ENCODE data around the gene IFT81. TPM values are rescaled to one million over a fixed set of nuclear protein-coding genes. Genes with fewer than 3 reads are reported as not detected.

Gene IFT81
- total and polyA plus RNA-seq, 2 donors, result 7.3 to 8.0 TPM

GRCh38 chr12:110090266-110091135 lies 33.7 kb upstream of the IFT81 start:
- no peak for DNase-seq (ENCODE audit: low read depth in 6 of 9, low spot score in 9 of 9)
- whole genome bisulfite sequencing, result 94% methylated on average over 8 of the region's 8 CpGs

GRCh38 chr12:110091136-110091711 lies 32.9 kb upstream of the IFT81 start:
- WGBS, result 78% methylated on average over 3 of the region's 3 CpGs
- no peak for DNase-seq (ENCODE audit: low read depth in 6 of 9, low spot score in 9 of 9)

More at GRCh38 chr12:110090266-110091135, 33.7 kb upstream of the IFT81 start:
- Histone ChIP-seq H3K4me1 (ENCODE audit: control insufficient read depth in 2 of 2, insufficient read depth in 2 of 2, low read length in 2 of 2) (no peaks in the 10 kb centered on the region), H3K36me3 (ENCODE audit: control insufficient read depth in 2 of 2, insufficient read depth in 2 of 2, low read length in 1 of 2) (no peaks in the 10 kb centered on the region), H3K27me3 (ENCODE audit: control insufficient read depth in 2 of 2, insufficient read depth in 1 of 2, low read length in 1 of 2) (no peaks in the 10 kb centered on the region), H3K27ac (ENCODE audit: low read depth in 1 of 2, low read length in 1 of 2) (no peak overlapping the region), H3K9me3 (ENCODE audit: control insufficient read depth in 2 of 2, insufficient read depth in 1 of 2, low read length in 1 of 2) (no peaks in the 10 kb centered on the region), H3K4me3 (ENCODE audit: low read length in 2 of 2) (no peak overlapping the region)

GRCh38 chr12:110093631-110094311 lies 30.4 kb upstream of the IFT81 start:
- WGBS, result 72% methylated on average over 7 of the region's 7 CpGs
- Histone ChIP-seq H3K36me3 (ENCODE audit: control insufficient read depth in 2 of 2, insufficient read depth in 2 of 2, low read length in 1 of 2) (no peaks in the 10 kb centered on the region), H3K27me3 (ENCODE audit: control insufficient read depth in 2 of 2, insufficient read depth in 1 of 2, low read length in 1 of 2) (no peaks in the 10 kb centered on the region), H3K9me3 (ENCODE audit: control insufficient read depth in 2 of 2, insufficient read depth in 1 of 2, low read length in 1 of 2) (no peaks in the 10 kb centered on the region), H3K4me1 (ENCODE audit: control insufficient read depth in 2 of 2, insufficient read depth in 2 of 2, low read length in 2 of 2) (no peaks in the 10 kb centered on the region), H3K27ac (ENCODE audit: low read depth in 1 of 2, low read length in 1 of 2) (no peak overlapping the region), H3K4me3 (ENCODE audit: low read length in 2 of 2) (no peak overlapping the region)
- no peak for DNase-seq (ENCODE audit: low read depth in 6 of 9, low spot score in 9 of 9)

More at GRCh38 chr12:110091136-110091711, 32.9 kb upstream of the IFT81 start:
- no peaks in the 10 kb centered on the region for H3K36me3 ChIP-seq (ENCODE audit: control insufficient read depth in 2 of 2, insufficient read depth in 2 of 2, low read length in 1 of 2)
- no peaks in the 10 kb centered on the region for H3K9me3 ChIP-seq (ENCODE audit: control insufficient read depth in 2 of 2, insufficient read depth in 1 of 2, low read length in 1 of 2)
- H3K4me3 ChIP-seq (ENCODE audit: low read length in 2 of 2), result no peak overlapping the region
- no peaks in the 10 kb centered on the region for H3K27me3 ChIP-seq (ENCODE audit: control insufficient read depth in 2 of 2, insufficient read depth in 1 of 2, low read length in 1 of 2)
- no peak overlapping the region for H3K27ac ChIP-seq (ENCODE audit: low read depth in 1 of 2, low read length in 1 of 2)
- no peaks in the 10 kb centered on the region for H3K4me1 ChIP-seq (ENCODE audit: control insufficient read depth in 2 of 2, insufficient read depth in 2 of 2, low read length in 2 of 2)

- 42% methylated on average over 8 of the region's 8 CpGs for WGBS
- peaks cover 3 to 4% of the 10 kb centered on the region in 2 donors for H3K4me1 ChIP-seq (ENCODE audit: control insufficient read depth in 2 of 2, insufficient read depth in 2 of 2, low read length in 2 of 2)
- H3K27me3 ChIP-seq (ENCODE audit: control insufficient read depth in 2 of 2, insufficient read depth in 1 of 2, low read length in 1 of 2), result no peaks in the 10 kb centered on the region
- no peaks in the 10 kb centered on the region for H3K36me3 ChIP-seq (ENCODE audit: control insufficient read depth in 2 of 2, insufficient read depth in 2 of 2, low read length in 1 of 2)
- no peak overlapping the region for H3K27ac ChIP-seq (ENCODE audit: low read depth in 1 of 2, low read length in 1 of 2)
- H3K4me3 ChIP-seq (ENCODE audit: low read length in 2 of 2), result no peak overlapping the region
- no peaks in the 10 kb centered on the region for H3K9me3 ChIP-seq (ENCODE audit: control insufficient read depth in 2 of 2, insufficient read depth in 1 of 2, low read length in 1 of 2)
- peak in 7 of 9 donors; percentile 11 to 75 (median 62) for DNase-seq (ENCODE audit: low read depth in 6 of 9, low spot score in 9 of 9)
Observed at GRCh38 chr12:110100315-110100970, 23.7 kb upstream of the IFT81 start.

GRCh38 chr12:110102255-110102654 lies 21.9 kb upstream of the IFT81 start:
- Histone ChIP-seq H3K4me1 (ENCODE audit: control insufficient read depth in 2 of 2, insufficient read depth in 2 of 2, low read length in 2 of 2) (peaks cover 3 to 4% of the 10 kb centered on the region in 2 donors), H3K27ac (ENCODE audit: low read depth in 1 of 2, low read length in 1 of 2) (no peak overlapping the region), H3K9me3 (ENCODE audit: control insufficient read depth in 2 of 2, insufficient read depth in 1 of 2, low read length in 1 of 2) (no peaks in the 10 kb centered on the region), H3K36me3 (ENCODE audit: control insufficient read depth in 2 of 2, insufficient read depth in 2 of 2, low read length in 1 of 2) (no peaks in the 10 kb centered on the region), H3K27me3 (ENCODE audit: control insufficient read depth in 2 of 2, insufficient read depth in 1 of 2, low read length in 1 of 2) (no peaks in the 10 kb centered on the region), H3K4me3 (ENCODE audit: low read length in 2 of 2) (no peak overlapping the region)
- WGBS, result 96% methylated on average over 3 of the region's 3 CpGs
- DNase-seq (ENCODE audit: low read depth in 6 of 9, low spot score in 9 of 9), result peak in 1 of 9 donors; percentile 24

- Histone ChIP-seq H3K9me3 (ENCODE audit: control insufficient read depth in 2 of 2, insufficient read depth in 1 of 2, low read length in 1 of 2) (no peaks in the 10 kb centered on the region), H3K4me3 (ENCODE audit: low read length in 2 of 2) (no peak overlapping the region), H3K27ac (ENCODE audit: low read depth in 1 of 2, low read length in 1 of 2) (no peak overlapping the region), H3K4me1 (ENCODE audit: control insufficient read depth in 2 of 2, insufficient read depth in 2 of 2, low read length in 2 of 2) (peaks cover 3 to 4% of the 10 kb centered on the region in 2 donors), H3K36me3 (ENCODE audit: control insufficient read depth in 2 of 2, insufficient read depth in 2 of 2, low read length in 1 of 2) (no peaks in the 10 kb centered on the region), H3K27me3 (ENCODE audit: control insufficient read depth in 2 of 2, insufficient read depth in 1 of 2, low read length in 1 of 2) (no peaks in the 10 kb centered on the region)
- WGBS, result 96% methylated on average over 14 of the region's 14 CpGs
- no peak for DNase-seq (ENCODE audit: low read depth in 6 of 9, low spot score in 9 of 9)
Observed at GRCh38 chr12:110104188-110105094, 19.7 kb upstream of the IFT81 start.

- Histone ChIP-seq H3K27me3 (ENCODE audit: control insufficient read depth in 2 of 2, insufficient read depth in 1 of 2, low read length in 1 of 2) (no peaks in the 10 kb centered on the region), H3K4me3 (ENCODE audit: low read length in 2 of 2) (no peak overlapping the region), H3K4me1 (ENCODE audit: control insufficient read depth in 2 of 2, insufficient read depth in 2 of 2, low read length in 2 of 2) (peaks cover 3% of the 10 kb centered on the region in 2 donors), H3K9me3 (ENCODE audit: control insufficient read depth in 2 of 2, insufficient read depth in 1 of 2, low read length in 1 of 2) (no peaks in the 10 kb centered on the region), H3K36me3 (ENCODE audit: control insufficient read depth in 2 of 2, insufficient read depth in 2 of 2, low read length in 1 of 2) (no peaks in the 10 kb centered on the region), H3K27ac (ENCODE audit: low read depth in 1 of 2, low read length in 1 of 2) (no peak overlapping the region)
- 82% methylated on average over 1 of the region's 1 CpG for WGBS
- no peak for DNase-seq (ENCODE audit: low read depth in 6 of 9, low spot score in 9 of 9)
Observed at GRCh38 chr12:110105159-110105558, 19.0 kb upstream of the IFT81 start.

- Histone ChIP-seq H3K4me1 (ENCODE audit: control insufficient read depth in 2 of 2, insufficient read depth in 2 of 2, low read length in 2 of 2) (no peaks in the 10 kb centered on the region), H3K36me3 (ENCODE audit: control insufficient read depth in 2 of 2, insufficient read depth in 2 of 2, low read length in 1 of 2) (no peaks in the 10 kb centered on the region), H3K27ac (ENCODE audit: low read depth in 1 of 2, low read length in 1 of 2) (peak overlapping the region in 1 of 2 donors; percentile 38), H3K9me3 (ENCODE audit: control insufficient read depth in 2 of 2, insufficient read depth in 1 of 2, low read length in 1 of 2) (no peaks in the 10 kb centered on the region), H3K27me3 (ENCODE audit: control insufficient read depth in 2 of 2, insufficient read depth in 1 of 2, low read length in 1 of 2) (no peaks in the 10 kb centered on the region), H3K4me3 (ENCODE audit: low read length in 2 of 2) (no peak overlapping the region)
- no peak for DNase-seq (ENCODE audit: low read depth in 6 of 9, low spot score in 9 of 9)
- 81% methylated on average over 2 of the region's 2 CpGs for WGBS
Observed at GRCh38 chr12:110105986-110106385, 18.2 kb upstream of the IFT81 start.
